Fibroblast of peridontal ligament (primary cell): ENCODE data around the gene TAF11L7.
"Not testable (repeated sequence)": the region's sequence is repeated elsewhere in the genome, so short reads cannot be mapped to it uniquely, and the experiment has no call there.

Source experiments
- DNase-seq: peaks from one replicate; pipeline ENCODE4 v3.0.0-alpha.2; 2010; ENCODE audit errors: extremely low read depth

Gene TAF11L7

DNA sequence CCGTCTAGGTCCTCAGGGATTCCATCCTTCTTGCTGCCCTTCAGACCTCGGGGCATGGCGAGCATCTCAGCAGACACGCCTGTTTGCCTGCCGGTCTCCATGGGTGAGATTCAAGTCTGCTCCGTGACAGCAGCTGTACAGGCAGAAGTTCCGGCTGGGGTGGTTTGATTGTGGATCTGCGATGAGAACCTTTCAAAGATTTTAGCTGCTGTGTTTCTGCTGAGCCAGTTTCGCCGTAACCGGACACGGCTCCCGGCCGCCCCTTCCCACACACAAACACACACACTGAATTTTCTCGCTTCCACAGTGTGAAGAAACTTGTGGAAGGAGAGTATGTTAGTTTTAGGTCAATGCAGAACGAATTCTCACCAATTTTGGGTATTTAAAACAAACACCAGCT is at the start of gene TAF11L7:
TAF11L7 (minus strand) TSS at position 101 of the 400 bp plus-strand sequence.
- not testable (repeated sequence) for DNase-seq

DNA sequence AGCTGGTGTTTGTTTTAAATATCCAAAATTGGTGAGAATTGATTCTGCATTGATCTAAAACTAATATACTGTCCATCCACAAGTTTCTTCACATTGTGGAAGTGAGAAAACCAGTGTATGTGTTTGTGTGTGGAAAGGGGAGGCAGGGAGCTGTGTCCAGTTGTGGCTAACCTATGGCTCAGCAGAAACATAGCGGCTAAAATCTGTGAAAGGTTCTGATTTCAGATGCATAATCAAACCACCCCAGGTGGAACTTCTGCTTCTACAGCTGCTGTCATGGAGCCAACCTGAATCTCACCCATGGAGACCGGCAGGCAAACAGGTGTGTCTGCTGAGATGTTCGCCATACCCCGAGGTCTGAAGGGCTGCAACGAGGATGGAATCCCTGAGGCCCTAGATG is 48.6 kb upstream of the TAF11L7 start, which contains the start of gene TAF11L14:
TAF11L14 (plus strand) TSS at position 301 of the 400 bp plus-strand sequence.
- no peak for DNase-seq

DNA sequence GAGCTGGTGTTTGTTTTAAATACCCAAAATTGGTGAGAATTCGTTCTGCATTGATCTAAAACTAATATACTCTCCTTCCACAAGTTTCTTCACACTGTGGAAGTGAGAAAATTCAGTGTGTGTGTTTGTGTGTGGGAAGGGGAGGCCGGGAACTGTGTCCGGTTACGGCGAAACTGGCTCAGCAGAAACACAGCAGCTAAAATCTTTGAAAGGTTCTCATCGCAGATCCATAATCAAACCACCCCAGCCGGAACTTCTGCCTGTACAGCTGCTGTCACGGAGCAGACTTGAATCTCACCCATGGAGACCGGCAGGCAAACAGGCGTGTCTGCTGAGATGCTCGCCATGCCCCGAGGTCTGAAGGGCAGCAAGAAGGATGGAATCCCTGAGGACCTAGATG is 46.2 kb upstream of the TAF11L7 start, which contains the start of gene TAF11L13:
TAF11L13 (plus strand) TSS at position 301 of the 400 bp plus-strand sequence.
- not testable (repeated sequence) for DNase-seq

DNA sequence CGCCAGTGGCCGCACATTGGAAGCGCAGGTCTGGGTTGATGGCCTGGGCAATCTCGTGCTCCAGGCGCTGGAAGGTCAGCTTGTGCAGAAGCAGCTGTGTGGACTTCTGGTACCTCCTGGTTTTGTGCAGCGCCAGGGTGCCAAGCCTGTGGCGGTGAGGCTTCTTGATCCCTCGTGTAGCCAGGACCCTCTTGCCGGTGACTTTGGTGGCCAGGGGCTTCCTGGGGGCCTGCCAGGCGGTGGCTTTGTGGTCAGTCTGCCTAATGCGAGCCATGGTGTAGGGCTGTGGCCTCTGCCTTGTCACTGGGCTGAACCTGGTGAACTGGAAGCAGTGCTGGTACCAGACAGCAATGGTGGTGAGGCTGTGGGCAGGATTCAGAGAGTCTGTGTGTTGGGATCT is 40.1 kb upstream of the TAF11L7 start:
- no peak for DNase-seq

DNA sequence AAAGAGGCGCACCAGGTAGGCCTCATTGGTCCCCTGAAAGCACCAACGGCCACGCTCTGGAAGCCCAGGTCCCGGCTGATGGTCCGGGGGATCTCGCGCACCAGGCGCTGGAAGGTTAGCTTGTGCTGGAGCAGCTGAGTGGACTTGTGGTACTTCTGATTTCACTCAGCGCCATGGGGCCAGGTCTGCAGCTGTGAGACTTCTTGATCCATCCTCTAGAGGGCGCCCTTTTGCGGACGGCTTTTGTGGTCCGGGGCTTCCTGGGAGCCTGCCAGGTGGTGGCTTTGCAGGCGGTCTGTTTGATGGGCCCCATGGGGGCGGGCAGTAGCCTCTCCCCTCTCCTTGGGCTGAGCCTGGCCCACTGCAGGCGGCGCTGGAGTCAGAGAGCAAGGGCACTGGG is 35.1 kb upstream of the TAF11L7 start:
- DNase-seq, result no peak

DNA sequence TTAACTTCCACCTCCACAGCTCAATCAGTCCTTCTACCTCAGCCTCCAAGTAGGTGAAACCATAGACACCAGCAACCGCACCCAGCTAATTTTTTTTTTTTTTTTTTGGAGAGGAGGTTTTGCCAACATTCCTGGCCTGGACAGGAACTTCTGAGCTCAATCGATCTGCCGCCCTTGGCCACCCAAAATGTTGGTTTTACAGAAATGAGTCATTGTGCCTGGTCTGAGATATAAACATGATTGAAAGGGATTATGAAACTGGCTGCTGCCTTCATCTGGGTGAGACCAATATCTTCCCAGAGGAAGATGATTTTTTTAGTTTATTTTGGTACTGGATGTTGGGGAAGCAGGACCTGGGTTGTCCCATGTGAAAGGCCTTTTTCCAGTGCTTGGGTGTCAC is 33.8 kb upstream of the TAF11L7 start:
- DNase-seq, result no peak

DNA sequence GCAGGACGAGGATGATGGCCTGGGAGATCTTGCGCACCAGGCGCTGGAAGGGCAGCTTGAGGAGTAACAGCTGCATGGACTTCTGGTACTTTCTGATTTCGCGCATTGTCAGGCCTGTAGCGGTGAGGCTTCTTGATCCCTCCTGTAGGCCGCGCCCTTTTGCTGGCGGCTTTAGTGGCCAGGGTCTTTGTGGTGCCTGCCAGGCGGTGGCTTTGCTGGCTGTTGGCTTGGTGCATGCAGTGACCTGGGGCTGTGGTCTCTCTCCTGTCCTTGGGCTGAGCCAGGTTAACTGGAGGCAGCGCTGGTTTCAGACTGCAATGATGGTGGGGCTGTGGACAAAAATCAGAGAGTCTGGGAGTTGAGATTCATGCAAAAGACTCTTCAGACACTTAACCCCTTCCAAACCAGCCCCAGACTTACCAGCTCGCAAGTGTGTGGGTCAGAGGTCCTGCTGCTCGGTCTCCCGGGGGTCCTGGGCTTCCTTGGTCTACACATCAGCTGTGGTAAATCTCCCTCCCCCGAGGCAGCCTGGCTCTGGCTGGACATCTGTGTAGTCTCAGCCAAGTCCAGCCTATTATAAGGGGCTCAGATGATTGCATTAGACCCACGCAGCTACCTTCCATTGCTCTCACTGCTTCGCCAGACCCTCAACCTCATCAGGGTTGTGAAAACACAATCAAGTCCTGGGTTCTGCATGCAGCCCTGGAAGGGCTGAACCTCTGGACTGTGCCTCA is 29.5 kb upstream of the TAF11L7 start:
- DNase-seq, result no peak

DNA sequence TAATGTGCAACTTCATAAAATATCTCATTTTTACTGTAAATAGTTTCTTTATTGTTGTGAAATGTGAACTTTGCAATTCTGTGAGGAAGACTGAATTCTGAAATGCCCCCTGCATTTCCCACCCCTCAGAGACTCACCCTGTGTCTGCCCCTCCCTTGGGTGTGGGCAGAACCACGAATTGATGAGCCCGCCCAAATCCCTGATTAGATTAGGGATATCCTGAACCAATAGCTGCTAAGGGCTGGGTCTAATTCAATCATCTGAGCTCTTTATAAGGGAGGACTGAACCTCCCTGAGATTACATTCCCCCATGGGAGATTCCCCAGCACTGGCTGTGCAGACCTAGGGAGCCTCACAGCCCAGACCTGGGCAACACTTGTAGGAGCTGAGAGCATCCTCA is 24.5 kb upstream of the TAF11L7 start, which contains the start of gene TAF11L12:
TAF11L12 (plus strand) TSS at position 301 of the 400 bp plus-strand sequence.
- DNase-seq, result not testable (repeated sequence)

DNA sequence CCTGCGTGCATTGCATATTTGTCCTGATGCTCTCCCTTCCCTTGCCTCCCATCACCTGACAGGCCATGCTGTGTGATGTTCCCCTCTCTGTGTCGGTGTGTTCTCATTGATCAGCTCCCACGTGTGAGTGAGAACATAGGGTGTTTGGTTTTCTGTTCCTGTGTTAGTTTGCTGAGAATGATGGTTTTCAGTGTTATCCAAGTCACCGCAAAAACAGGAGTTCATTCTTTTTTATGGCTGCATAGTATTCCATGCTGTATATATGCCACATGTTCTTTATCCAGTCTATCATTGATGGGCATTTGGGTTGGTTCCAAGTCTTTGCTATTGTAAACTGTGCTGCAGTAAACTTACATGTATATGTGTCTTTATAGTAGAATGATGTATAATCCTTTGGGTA is 21.9 kb upstream of the TAF11L7 start:
- not testable (repeated sequence) for DNase-seq

DNA sequence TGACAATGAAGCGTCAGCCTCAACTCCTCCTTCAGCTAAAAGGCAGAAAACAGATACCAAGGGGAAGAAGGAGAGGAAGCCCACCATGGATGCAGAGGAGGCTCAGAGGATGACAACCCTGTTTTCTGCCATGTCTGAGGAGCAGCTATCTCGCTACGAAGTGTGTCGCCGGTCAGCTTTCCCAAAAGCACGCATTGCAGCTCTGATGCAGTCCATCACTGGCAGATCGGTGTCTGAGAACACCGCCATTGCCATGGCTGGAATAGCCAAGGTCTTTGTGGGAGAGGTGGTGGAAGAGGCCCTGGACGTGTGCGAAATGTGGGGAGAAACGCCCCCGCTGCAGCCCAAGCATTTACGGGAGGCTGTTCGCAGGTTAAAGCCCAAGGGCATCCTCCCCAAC is 19.4 kb upstream of the TAF11L7 start:
- DNase-seq, result no peak

DNA sequence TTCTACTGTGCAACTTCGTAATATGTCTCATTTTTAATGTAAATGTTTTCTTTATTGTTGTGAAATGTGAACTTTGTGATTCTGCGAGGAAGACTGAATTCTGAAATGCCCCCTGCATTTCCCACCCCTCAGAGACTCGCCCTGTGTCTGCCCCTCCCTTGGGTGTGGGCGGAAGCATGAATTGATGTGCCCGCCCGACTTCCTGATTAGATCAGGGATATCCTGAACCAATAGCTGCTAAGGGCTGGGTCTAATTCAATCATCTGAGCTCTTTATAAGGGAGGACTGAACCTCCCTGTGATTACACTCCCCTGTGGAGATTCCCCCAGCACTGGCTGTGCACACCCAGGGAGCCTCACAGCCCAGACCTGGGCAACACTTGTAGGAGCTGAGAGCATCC is 18.3 kb upstream of the TAF11L7 start, which contains the start of gene TAF11L11:
TAF11L11 (plus strand) TSS at position 304 of the 400 bp plus-strand sequence.
- DNase-seq, result not testable (repeated sequence)

DNA sequence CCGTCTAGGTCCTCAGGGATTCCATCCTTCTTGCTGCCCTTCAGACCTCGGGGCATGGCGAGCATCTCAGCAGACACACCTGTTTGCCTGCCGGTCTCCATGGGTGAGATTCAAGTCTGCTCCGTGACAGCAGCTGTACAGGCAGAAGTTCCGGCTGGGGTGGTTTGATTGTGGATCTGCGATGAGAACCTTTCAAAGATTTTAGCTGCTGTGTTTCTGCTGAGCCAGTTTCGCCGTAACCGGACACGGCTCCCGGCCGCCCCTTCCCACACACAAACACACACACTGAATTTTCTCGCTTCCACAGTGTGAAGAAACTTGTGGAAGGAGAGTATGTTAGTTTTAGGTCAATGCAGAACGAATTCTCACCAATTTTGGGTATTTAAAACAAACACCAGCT is 12.2 kb upstream of the TAF11L7 start, which contains the start of gene TAF11L10:
TAF11L10 (minus strand) TSS at position 101 of the 400 bp plus-strand sequence.
- not testable (repeated sequence) for DNase-seq

DNA sequence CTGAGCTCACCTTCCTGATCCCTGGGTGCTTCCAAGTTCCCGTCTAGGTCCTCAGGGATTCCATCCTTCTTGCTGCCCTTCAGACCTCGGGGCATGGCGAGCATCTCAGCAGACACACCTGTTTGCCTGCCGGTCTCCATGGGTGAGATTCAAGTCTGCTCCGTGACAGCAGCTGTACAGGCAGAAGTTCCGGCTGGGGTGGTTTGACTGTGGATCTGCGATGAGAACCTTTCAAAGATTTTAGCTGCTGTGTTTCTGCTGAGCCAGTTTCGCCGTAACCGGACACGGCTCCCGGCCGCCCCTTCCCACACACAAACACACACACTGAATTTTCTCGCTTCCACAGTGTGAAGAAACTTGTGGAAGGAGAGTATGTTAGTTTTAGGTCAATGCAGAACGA is 8.7 kb upstream of the TAF11L7 start, which contains the start of gene TAF11L9:
TAF11L9 (minus strand) TSS at position 140 of the 400 bp plus-strand sequence.
- not testable (repeated sequence) for DNase-seq

DNA sequence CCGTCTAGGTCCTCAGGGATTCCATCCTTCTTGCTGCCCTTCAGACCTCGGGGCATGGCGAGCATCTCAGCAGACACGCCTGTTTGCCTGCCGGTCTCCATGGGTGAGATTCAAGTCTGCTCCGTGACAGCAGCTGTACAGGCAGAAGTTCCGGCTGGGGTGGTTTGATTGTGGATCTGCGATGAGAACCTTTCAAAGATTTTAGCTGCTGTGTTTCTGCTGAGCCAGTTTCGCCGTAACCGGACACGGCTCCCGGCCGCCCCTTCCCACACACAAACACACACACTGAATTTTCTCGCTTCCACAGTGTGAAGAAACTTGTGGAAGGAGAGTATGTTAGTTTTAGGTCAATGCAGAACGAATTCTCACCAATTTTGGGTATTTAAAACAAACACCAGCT is 5.3 kb upstream of the TAF11L7 start, which contains the start of gene TAF11L8:
TAF11L8 (minus strand) TSS at position 101 of the 400 bp plus-strand sequence.
- DNase-seq, result not testable (repeated sequence)
